ENCODE results near the gene DHRSX.
A peak's percentile ranks its signal among the peaks of the same experiment; 100 is the strongest.

The DHRSX gene

DNA sequence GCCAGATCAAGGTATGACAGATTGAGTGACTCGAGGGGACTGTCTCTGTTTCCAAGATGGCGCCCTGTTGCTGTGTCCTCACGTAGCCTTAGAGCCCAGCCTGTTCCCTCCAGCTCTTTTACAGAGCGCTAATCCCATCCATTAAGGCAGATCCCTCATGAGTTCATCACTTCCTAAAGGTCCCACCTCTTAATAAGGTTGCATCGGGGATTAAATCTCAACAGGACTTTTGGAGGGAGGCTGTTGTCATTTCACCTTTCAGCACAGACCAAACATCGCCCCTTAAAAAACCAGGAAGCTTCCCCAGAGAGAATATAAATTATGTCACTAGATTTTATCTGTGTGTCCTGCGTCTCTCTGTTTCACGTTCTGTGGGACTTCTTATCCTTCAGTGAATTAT, 32.6 kb upstream of the DHRSX start:
- H3K36me3 ChIP-seq (ENCODE audit: control insufficient read depth in 2 of 2, insufficient read depth in 1 of 2, low read length in 2 of 2) = no peaks in the 10 kb centered on the region
- TF ChIP-seq ZNF791 (tag by site-specific recombination; IDR thresholded peaks at IDR 0.05) (no peak), ZSCAN16 (tag by site-specific recombination; IDR thresholded peaks at IDR 0.05) (no peak), ZNF639 (tag by site-specific recombination; IDR thresholded peaks at IDR 0.05) (no peak), ZNF24 (tag by site-specific recombination; IDR thresholded peaks at IDR 0.05) (no peak), ZNF514 (tag by site-specific recombination; IDR thresholded peaks at IDR 0.05) (no peak), ZNF549 (tag by site-specific recombination; IDR thresholded peaks at IDR 0.05) (no peak), CTCF (tag by site-specific recombination; IDR thresholded peaks at IDR 0.05) (no peak), MEIS1 (CRISPR knock-in tag; IDR thresholded peaks at IDR 0.05; ENCODE audit: borderline replicate concordance) (no peak), ZNF274 (IDR thresholded peaks at IDR 0.05; ENCODE audit: low read length) (no peak), ZNF274 (tag by site-specific recombination; IDR thresholded peaks at IDR 0.05; ENCODE audit: borderline replicate concordance) (no peak), ZFP69B (tag by site-specific recombination; IDR thresholded peaks at IDR 0.05) (peak; percentile 76; the same call in 1 of the 2 replicates)
- TF ChIP-seq, protein P1, sequence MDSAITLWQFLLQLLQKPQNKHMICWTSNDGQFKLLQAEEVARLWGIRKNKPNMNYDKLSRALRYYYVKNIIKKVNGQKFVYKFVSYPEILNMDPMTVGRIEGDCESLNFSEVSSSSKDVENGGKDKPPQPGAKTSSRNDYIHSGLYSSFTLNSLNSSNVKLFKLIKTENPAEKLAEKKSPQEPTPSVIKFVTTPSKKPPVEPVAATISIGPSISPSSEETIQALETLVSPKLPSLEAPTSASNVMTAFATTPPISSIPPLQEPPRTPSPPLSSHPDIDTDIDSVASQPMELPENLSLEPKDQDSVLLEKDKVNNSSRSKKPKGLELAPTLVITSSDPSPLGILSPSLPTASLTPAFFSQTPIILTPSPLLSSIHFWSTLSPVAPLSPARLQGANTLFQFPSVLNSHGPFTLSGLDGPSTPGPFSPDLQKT (IDR thresholded peaks at IDR 0.05; ENCODE audit: borderline replicate concordance, low read depth, low read length) = no peak
- TF ChIP-seq, protein P2, sequence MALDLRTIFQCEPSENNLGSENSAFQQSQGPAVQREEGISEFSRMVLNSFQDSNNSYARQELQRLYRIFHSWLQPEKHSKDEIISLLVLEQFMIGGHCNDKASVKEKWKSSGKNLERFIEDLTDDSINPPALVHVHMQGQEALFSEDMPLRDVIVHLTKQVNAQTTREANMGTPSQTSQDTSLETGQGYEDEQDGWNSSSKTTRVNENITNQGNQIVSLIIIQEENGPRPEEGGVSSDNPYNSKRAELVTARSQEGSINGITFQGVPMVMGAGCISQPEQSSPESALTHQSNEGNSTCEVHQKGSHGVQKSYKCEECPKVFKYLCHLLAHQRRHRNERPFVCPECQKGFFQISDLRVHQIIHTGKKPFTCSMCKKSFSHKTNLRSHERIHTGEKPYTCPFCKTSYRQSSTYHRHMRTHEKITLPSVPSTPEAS (tag by site-specific recombination; IDR thresholded peaks at IDR 0.05) = no peak
- TF ChIP-seq, protein P3, sequence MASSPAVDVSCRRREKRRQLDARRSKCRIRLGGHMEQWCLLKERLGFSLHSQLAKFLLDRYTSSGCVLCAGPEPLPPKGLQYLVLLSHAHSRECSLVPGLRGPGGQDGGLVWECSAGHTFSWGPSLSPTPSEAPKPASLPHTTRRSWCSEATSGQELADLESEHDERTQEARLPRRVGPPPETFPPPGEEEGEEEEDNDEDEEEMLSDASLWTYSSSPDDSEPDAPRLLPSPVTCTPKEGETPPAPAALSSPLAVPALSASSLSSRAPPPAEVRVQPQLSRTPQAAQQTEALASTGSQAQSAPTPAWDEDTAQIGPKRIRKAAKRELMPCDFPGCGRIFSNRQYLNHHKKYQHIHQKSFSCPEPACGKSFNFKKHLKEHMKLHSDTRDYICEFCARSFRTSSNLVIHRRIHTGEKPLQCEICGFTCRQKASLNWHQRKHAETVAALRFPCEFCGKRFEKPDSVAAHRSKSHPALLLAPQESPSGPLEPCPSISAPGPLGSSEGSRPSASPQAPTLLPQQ (tag by site-specific recombination; IDR thresholded peaks at IDR 0.05) = peak; percentile 89
- no peaks in the 10 kb centered on the region; the same call in 1 of the 2 replicates for H3K4me1 ChIP-seq (ENCODE audit: control insufficient read depth, insufficient read depth, low read length)
- ChIA-PET POLR2A (no interaction called here), CTCF (no interaction called here)
- H3K4me3 ChIP-seq (ENCODE audit: low read depth, low read length) = no peak overlapping the region
- H3K27ac ChIP-seq (ENCODE audit: extremely low read depth, low read depth, low read length) = no peak overlapping the region
- no peaks in the 10 kb centered on the region for H3K9me3 ChIP-seq (ENCODE audit: control insufficient read depth, insufficient read depth, low read depth, low read length)

- H3K4me1 ChIP-seq (ENCODE audit: control insufficient read depth, insufficient read depth, low read length) = no peaks in the 10 kb centered on the region
- no peak overlapping the region for H3K4me3 ChIP-seq (ENCODE audit: low read depth, low read length)
- no peaks in the 10 kb centered on the region for H3K36me3 ChIP-seq (ENCODE audit: control insufficient read depth in 2 of 2, insufficient read depth in 1 of 2, low read length in 2 of 2)
- no peak overlapping the region for H3K27ac ChIP-seq (ENCODE audit: extremely low read depth, low read depth, low read length)
- POLR2A ChIA-PET = no interaction called here
- H3K9me3 ChIP-seq (ENCODE audit: control insufficient read depth, insufficient read depth, low read depth, low read length) = no peaks in the 10 kb centered on the region
- CTCF ChIA-PET = no interaction called here
- TF ChIP-seq ZNF23 (tag by site-specific recombination; IDR thresholded peaks at IDR 0.05; ENCODE audit: borderline replicate concordance) = no peak
- TF ChIP-seq, protein P4, sequence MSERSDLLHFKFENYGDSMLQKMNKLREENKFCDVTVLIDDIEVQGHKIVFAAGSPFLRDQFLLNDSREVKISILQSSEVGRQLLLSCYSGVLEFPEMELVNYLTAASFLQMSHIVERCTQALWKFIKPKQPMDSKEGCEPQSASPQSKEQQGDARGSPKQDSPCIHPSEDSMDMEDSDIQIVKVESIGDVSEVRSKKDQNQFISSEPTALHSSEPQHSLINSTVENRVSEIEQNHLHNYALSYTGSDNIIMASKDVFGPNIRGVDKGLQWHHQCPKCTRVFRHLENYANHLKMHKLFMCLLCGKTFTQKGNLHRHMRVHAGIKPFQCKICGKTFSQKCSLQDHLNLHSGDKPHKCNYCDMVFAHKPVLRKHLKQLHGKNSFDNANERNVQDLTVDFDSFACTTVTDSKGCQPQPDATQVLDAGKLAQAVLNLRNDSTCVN (tag by site-specific recombination; optimal IDR thresholded peaks at IDR 0.05) = no peak
- TF ChIP-seq REPIN1 (tag by site-specific recombination; IDR thresholded peaks at IDR 0.05; ENCODE audit: low read depth) = no peak
- TF ChIP-seq GFI1B (tag by site-specific recombination; IDR thresholded peaks at IDR 0.05) = no peak
- no peak for TF ChIP-seq ZBTB20 (tag by site-specific recombination; IDR thresholded peaks at IDR 0.05)
- no peak for TF ChIP-seq ZSCAN23 (tag by site-specific recombination; IDR thresholded peaks at IDR 0.05)
- TF ChIP-seq ZNF501 (tag by site-specific recombination; IDR thresholded peaks at IDR 0.05) = no peak
- no peak for TF ChIP-seq WT1 (tag by site-specific recombination; IDR thresholded peaks at IDR 0.05)
- no peak for TF ChIP-seq SCRT1 (tag by site-specific recombination; IDR thresholded peaks at IDR 0.05; ENCODE audit: borderline replicate concordance)
- TF ChIP-seq ZNF548 (tag by site-specific recombination; IDR thresholded peaks at IDR 0.05) = no peak
- TF ChIP-seq PRDM1 (tag by site-specific recombination; IDR thresholded peaks at IDR 0.05) = no peak
- no peak for TF ChIP-seq ZNF629 (tag by site-specific recombination; IDR thresholded peaks at IDR 0.05)
Observed at GRCh38 chrX:2526390-2526789, 25.6 kb upstream of the DHRSX start.

Measured in HEK293 (cell line).